ENCODE measurements around the gene POLR1H.

- TF ChIP-seq POLR2A (IDR thresholded peaks at IDR 0.05; ENCODE audit: low read length) = no peak
- no peak for TF ChIP-seq GATA1 (IDR thresholded peaks at IDR 0.05; ENCODE audit: low read depth, low read length)
Measured at GRCh38 chr6:30022189-30022588, 38.9 kb upstream of the POLR1H start.

Data from erythroblast (primary cell).